H54 (cell line): ENCODE data around the gene ZNF200.
A peak's percentile ranks its signal among the peaks of the same experiment; 100 is the strongest.
"Not testable (repeated sequence)": the region's sequence is repeated elsewhere in the genome, so short reads cannot be mapped to it uniquely, and the experiment has no call there.

Source experiments
- DNase-seq: peaks from one replicate; pipeline ENCODE4 v3.0.0; 2011; ENCODE audit warnings: low spot score, mixed read lengths; ENCODE audit not compliant: insufficient read length
- FAIRE-seq: peaks from 3 replicates; lab custom pipeline; 2011; peaks lifted over from hg19 to GRCh38; lab: Jason Lieb, UNC
- POLR2A ChIP-seq: IDR thresholded peaks from 2 replicates; pipeline ENCODE4 v1.6.1; 2011; ENCODE audit warnings: low read depth, mild to moderate bottlenecking, low read length

ZNF200 gene

DNA sequence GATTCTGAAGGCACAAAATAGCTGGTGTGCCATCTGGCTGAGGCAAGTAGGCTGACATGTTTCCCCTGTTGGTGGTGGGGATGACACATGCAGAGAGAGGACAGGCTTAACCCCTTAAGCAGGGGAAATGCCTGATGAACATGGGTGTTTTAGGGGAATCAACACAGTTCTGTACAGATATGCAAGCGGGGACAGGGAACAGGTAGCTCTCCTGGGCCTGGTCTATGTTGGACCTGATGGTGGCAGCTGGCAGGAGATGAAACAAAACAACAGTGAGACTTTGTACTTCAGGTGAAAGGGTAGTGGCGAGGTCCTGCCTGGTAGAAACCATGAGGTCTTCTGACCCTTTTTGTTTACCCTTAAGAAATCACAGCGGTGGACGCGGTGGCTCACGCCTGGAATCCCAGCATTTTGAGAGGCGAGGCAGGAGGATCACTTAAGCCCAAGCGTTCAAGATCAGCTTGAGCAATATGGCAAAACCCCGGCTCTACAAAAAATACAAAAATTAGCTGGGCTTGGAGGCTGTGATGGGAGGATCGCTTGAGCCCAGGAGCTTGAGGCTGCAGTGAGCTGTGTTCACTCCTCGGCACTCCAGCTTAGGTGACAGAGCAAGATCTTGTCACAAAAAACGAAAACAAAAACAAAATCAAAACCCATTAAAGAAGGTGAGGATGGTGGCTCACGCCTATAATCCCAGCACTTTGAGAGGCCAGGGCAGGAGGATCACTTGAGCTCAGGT lies 36.5 kb downstream of the ZNF200 start:
- no peak for TF ChIP-seq POLR2A
- DNase-seq (no peak), FAIRE-seq (no peak)

DNA sequence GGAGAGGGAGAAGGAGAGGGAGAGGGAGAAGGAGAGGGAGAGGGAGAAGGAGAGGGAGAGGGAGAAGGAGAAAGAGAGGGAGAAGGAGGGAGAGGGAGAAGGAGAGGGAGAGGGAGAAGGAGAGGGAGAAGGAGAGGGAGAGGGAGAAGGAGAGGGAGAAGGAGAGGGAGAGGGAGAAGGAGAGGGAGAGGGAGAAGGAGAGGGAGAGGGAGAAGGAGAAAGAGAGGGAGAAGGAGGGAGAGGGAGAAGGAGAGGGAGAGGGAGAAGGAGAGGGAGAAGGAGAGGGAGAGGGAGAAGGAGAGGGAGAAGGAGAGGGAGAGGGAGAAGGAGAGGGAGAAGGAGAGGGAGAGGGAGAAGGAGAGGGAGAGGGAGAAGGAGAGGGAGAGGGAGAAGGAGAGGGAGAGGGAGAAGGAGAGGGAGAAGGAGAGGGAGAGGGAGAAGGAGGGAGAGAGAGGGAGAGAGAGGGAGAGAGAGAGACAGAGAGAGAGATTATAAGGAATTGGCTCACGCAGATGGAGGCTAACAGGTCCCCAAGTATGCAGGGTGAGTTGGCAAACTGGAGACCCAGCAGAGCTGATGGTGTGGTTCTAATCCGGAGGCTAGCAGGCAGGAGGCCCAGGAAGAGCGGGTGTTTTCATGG lies 37.1 kb downstream of the ZNF200 start:
- DNase-seq, FAIRE-seq: not testable (repeated sequence)

DNA sequence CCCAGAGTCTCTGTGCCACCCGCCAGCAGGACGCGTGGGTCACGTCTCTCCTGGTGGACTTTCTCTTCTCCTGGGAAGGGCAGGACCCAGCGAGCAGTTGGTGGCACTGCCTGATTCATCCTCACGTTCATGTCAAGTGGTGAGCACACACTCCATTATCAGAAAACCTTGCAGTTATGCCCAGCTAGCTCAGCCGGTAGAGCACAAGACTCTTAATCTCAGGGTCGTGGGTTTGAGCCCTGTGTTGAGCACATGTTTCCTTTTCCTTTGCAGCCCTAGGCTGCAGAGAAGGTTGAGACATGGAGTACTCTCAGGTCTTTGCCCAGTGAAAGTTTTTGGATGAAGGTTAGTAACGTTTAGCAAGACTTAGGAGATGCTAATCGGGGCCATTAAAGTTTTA lies 39.0 kb downstream of the ZNF200 start:
- FAIRE-seq = no peak
- DNase-seq = no peak
- TF ChIP-seq POLR2A = no peak

DNA sequence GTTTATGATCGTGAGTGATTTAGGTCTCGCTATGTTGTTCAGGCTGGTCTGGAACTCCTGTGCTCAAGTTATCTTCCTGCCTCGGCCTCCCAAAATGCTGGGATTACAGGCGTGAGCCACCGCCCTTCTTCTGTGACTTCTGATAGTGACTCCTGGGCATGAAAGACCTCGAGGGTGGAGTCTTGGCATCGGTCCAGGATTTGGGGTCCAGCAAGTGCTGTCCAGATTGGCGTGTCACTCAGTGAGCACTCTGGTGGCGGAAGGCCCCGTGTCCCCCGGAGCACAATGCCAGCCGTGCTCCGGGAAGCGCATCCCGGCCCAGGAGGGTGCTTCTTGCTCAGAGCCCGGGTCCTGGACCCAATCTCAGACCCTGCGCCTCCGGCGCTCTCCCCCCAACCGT lies 40.2 kb downstream of the ZNF200 start:
- TF ChIP-seq POLR2A = no peak
- no peak for FAIRE-seq
- DNase-seq = no peak

DNA sequence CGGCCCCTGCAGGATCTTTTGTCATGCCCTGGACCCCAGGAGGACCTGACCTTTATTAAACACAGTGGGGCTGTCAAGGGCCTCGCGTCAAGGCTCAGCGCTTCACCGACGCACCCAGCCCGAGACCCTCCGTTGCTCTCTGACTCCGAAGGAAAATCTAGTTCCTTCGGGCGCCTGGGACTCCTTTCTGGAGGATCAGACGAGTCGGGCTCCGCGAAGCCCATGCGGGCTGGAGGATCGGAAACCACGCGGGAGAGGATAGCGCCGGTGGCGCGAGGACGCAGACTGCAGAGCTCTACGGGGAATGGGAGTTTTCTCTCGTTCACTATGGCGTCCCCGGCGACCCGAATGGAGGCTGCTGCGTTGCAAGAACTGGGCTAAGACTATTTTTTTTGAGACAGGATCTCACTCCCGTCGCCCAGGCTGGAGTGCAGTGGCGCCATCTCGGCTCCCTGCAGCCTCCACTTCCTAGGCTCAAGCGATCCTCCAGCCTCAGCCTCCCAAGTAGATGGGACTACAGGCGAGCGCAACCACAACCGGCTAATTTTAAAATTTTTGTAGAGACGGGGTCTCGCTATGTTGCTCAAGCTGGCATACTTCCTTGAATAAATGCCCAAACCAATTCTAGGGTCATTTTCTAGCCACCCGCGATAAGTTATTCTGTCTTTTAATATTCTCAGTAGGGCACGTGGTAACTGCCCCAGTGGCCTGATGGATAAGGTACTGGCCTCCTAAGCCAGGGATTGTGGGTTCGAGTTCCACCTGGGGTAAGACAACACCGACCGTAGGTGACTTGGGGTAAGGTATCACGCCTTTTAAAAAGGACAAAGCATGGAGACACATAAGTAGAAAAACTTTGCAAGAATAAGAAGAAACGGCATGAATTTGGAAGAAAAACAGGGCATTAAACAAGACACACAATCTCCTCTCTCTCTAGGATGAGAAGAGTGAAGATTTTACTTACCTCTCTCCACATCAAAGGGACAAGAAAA lies 41.4 kb downstream of the ZNF200 start:
- FAIRE-seq (no peak), DNase-seq (no peak)
- TF ChIP-seq POLR2A = no peak

DNA sequence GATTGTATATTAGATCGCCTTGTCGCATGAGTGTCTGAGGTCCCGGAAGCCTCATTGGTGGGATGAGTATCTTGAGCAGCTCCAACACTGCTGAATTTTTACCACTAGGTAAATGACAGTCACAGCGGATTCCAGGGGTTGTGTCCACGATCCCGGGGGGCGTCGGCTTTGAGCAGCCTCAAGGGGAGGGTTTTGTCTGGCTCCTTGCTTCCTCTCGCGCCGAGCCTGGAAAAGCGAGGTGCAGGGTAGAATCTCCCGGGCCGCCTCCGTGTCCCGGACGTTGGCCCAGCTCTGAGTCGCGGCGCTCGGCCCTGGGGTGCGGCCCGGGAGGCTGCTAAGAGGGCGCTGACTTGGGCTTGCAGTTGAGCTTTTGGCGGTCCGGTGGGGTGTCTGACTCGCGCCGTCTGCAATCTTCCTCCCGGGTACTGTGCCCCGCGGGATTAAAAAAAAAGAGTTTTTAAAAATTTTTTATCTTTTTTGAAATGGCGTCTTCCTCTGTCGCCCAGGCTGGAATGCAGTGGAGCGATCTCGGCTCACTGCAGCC lies 42.4 kb downstream of the ZNF200 start:
- no peak for FAIRE-seq
- no peak for DNase-seq

DNA sequence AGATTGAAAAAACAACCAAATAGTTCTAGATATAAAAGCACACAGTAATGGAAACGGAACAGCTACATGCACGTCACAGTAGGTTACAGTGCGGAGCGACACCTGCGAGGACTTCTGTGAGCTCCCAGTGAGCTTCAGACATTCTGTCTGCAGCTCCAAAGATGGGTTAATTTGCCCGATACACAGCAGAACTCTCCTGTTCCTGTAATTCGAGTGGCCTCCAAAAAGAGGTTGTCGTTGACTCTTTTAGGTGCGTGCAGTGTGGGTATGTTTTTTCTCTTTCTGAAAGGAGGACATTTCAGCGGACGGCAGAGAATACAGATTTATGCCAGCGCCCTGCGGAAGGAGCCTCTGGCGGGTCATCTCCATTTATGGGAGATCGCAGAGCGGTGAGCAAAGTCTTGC lies 44.0 kb downstream of the ZNF200 start:
- no peak for TF ChIP-seq POLR2A
- DNase-seq (no peak), FAIRE-seq (no peak)

More for the DNA sequence above, 42.4 kb downstream of the ZNF200 start:
- no peak for TF ChIP-seq POLR2A

DNA sequence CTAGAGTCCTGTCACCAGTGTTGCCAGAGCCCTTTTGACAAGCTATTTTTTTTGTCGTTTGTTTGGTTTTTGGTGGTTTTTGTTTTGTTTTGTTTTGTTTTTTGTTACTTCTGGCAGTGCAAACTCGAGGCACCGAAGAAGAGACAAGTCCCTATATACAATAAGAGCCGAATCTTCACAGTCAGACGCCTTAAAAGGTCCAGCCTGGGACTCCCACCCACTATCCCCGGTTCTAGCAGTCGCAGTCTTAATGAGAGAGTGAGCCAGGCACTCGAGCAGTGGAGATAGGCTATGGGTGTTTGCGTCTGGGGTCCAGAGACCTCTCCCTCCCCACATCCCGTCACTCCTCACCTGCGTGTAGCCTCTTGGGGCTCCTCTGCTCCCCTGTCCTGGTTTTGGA lies 45.1 kb downstream of the ZNF200 start:
- no peak for TF ChIP-seq POLR2A
- FAIRE-seq (no peak), DNase-seq (no peak)

DNA sequence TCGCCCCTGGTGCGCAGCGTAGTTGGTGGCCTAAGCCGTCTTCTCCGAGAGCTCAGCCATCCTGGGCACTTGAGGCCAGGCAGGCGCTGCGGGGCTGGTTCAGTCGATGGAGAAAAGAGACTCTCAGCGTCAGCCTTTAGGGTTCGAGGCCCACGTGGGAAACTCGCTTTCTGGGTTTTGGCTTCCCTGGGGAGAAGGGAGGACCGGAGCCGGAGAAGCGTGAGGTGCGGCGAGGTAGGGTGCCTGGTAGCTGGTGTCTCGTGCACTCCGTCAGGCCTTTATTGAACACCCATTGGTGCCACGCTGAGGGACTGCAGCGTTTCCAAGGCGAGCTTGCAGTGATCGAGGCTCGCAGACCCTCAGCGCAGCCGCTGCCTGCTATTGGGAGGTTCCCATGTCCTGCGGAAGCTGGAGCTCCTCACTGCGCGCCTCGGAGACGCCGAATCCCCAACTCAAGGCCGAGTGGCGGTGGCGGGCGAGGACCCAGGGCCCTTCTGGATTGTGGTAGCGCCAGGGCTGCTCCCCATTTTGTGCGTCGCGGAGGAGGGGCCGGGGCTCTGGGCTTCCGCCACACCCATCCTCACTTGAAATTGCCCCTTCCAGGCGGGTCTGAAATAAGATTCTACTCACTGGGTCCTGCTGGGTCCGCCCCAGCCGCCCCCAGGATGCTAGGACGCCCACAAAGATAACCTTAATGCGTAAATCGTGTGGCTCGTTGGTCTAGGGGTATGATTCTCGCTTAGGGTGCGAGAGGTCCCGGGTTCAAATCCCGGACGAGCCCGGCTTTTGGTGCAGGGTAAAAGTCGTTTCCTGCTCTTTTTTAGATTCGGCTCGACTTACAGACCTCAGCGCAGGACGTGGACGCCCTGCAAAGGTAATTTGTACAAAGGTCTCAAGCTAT lies 45.8 kb downstream of the ZNF200 start:
- TF ChIP-seq POLR2A = no peak
- peak; percentile 48 for DNase-seq
- no peak for FAIRE-seq

DNA sequence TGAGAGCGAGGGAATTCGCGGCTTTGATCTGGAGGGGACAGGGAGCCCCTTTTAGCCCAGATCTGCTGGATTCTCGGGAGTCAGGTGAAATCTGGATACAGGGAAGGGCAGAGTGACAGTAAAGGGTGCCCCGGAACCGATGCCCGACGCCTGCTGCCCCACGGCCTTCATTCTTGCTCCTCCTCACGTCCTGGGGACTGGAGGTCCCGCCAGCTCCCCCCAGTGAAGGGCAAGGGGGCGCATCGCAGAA lies 46.4 kb downstream of the ZNF200 start:
- DNase-seq = no peak
- no peak for FAIRE-seq
- TF ChIP-seq POLR2A = no peak

DNA sequence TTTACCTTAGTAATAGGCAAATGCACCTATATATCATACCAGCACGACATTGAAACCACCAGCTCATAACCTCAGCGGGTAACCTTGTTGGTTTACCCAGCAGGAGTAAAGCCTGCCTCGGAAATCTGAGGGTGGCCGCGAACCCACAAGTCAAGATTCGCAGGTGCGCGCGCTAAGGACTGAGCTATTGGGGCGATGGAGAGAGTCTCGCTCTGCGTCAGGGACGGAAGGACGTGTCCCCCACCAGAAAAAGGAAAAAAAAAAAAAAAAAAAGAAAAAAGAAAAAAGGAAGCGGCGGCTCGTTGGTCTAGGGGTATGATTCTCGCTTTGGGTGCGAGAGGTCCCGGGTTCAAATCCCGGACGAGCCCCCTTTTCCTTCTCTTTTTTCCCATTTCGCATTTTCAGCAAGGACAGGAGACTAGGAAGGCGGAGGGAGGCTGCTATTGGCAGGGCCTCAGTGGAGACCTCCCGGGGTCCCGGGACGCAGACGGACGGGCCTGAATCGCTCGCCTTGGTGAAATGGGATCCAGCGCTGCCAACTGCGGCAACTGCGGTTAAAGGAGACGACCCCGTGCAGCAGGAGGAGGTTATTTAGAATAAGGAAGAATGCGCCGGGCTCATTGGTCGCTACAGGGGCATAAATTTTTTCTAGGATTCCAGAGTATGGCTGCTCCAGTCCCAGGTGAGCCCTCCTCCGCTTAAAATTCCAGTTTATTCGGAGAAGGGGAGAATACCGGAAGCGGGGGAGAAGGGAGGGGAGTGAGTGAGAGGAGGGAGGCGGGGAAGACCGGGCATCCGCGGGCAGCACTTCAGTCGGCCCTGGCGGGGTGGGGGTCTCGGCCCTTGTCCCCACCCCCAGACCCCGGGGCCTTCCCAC lies 46.9 kb downstream of the ZNF200 start, which contains the start of gene OR1F1:
Gene OR1F1, plus strand, starts transcription at position 407 of the 877 bp plus-strand sequence.
- DNase-seq = peak; percentile 44
- no peak for FAIRE-seq

More for the DNA sequence above, 46.9 kb downstream of the ZNF200 start, which contains the start of gene OR1F1:
- TF ChIP-seq POLR2A = no peak
